Psoas muscle (tissue), 8 donors: ENCODE measurements around the gene CARTPT. TPM values are rescaled to one million over a fixed set of nuclear protein-coding genes. Genes with fewer than 3 reads are reported as not detected.

Experiments
- ATAC-seq, 4 donors: fragments of 200-7000 bp; cut with Tn5 transposase; one replicate each; pipeline ENCODE4 v1.9.1; 2020; ENCODE audit warnings: moderate library complexity in 3 of 4, mild to moderate bottlenecking in 2 of 4
- DNase-seq, 2 donors: peaks; one replicate each; pipeline ENCODE4 v3.0.0-alpha.2; 2020
- H3K27ac ChIP-seq: fragments of 200-600 bp; one replicate; pipeline ENCODE4 v1.8.0; 2022
- H3K27me3 ChIP-seq, 3 donors: fragments of 200-600 bp in 1 of 3; one replicate each; pipeline versions ENCODE4 v1.6.1 to v1.8.0; 2013 to 2022; ENCODE audit warnings: low read length in 2 of 3, mild to moderate bottlenecking in 2 of 3, moderate library complexity in 1 of 3; ENCODE audit not compliant: insufficient read depth in 3 of 3
- H3K36me3 ChIP-seq, 2 donors: fragments of 200-600 bp in 1 of 2; one replicate each; pipeline versions ENCODE4 v1.6.1 to v1.8.0; 2013 to 2022; ENCODE audit warnings: low read depth in 1 of 2, mild to moderate bottlenecking in 1 of 2, moderate library complexity in 1 of 2; ENCODE audit not compliant: insufficient read depth in 1 of 2
- H3K4me1 ChIP-seq: fragments of 200-600 bp; one replicate; pipeline ENCODE4 v1.8.0; 2022
- H3K4me3 ChIP-seq: fragments of 200-600 bp; one replicate; pipeline ENCODE4 v1.8.0; 2022; ENCODE audit warnings: mild to moderate bottlenecking
- H3K9me3 ChIP-seq: fragments of 200-600 bp; one replicate; pipeline ENCODE4 v1.8.0; 2022
- CTCF ChIP-seq: fragments of 200-600 bp; IDR thresholded peaks from one replicate; pipeline ENCODE4 v1.8.0; 2022; ENCODE audit warnings: antibody characterized with exemption
- WGBS, 3 donors: extraction: QIAGEN DNeasy Blood & Tissue Kit; methylation state at CpG; one replicate each; pipeline versions ENCODE4 v1.1.6 to v1.1.7; 2013; 5-methylcytosine and 5-hydroxymethylcytosine counted together
- intact Hi-C, 2 donors: fragments of 100-400 bp; cut with DNase I; formaldehyde crosslinking; loops; one replicate each; pipeline versions ENCODE4 v1.11.0 to v1.14.2; 2022
- polyA plus RNA-seq, 3 donors: library from polyadenylated mRNA; stranded (reverse); fragments of 200-250 nt; gene quantifications; one replicate each; pipeline ENCODE4 v1.2.3, GENCODE V29; 2013
- total RNA-seq, 4 donors: library from RNA; stranded (reverse); fragmentation: NEBNext Ultra II Directional in 2 of 4; extraction: Animal tissue kit (Norgen Biotek cat#: 25700) in 2 of 4; gene quantifications; one replicate each; pipeline versions ENCODE4 v1.2.1 to v1.2.4, GENCODE V29; 2021 to 2023
- donor health status: healthy with polysubstance abuse.
- donor health status: DM: no; HTN: no; CAD: no; lungs with moderate emphysema.
- donor health status: Bipolar disorder and iron deficiency.
- donor health status: healthy.
- donor health status: DM: yes; HTN: yes; CAD: no.
- donor health status: DM: no; HTN: no; CAD: no.
- donor health status: DM: no; HTN: no; CAD: no.
- donor health status: DM: yes; HTN: yes; CAD: no.

CARTPT gene
- total and polyA plus RNA-seq, 7 donors = not detected

GRCh38 chr5:71697967-71698366 lies 21.1 kb upstream of the CARTPT start:
- peak; percentile 14 for TF ChIP-seq CTCF
- Histone ChIP-seq H3K4me3 (no peak overlapping the region), H3K9me3 (no peaks in the 10 kb centered on the region), H3K4me1 (no peaks in the 10 kb centered on the region), H3K36me3 (no peaks in the 10 kb centered on the region), H3K27ac (no peak overlapping the region), H3K27me3 (peaks cover 0 to 14% (median 1%) of the 10 kb centered on the region in 3 donors)
- intact Hi-C loops = no loop called here
- DNase-seq = no peak
- WGBS, 3 donors = 43 to 49% (median 47%) methylated on average over 14 of the region's 14 CpGs
- no peak for ATAC-seq

- ATAC-seq (no peak), DNase-seq (no peak)
- Histone ChIP-seq H3K27me3 (peaks cover 0 to 13% (median 2%) of the 10 kb centered on the region in 3 donors), H3K27ac (no peak overlapping the region), H3K9me3 (no peaks in the 10 kb centered on the region), H3K4me1 (no peaks in the 10 kb centered on the region), H3K36me3 (no peaks in the 10 kb centered on the region), H3K4me3 (no peak overlapping the region)
- no peak for TF ChIP-seq CTCF
- WGBS, 3 donors = 74 to 78% (median 77%) methylated on average over 2 of the region's 2 CpGs
- intact Hi-C loops = no loop called here
These were observed 19.8 kb upstream of the CARTPT start for GRCh38 chr5:71699233-71699632.

- no peak for TF ChIP-seq CTCF
- Histone ChIP-seq H3K27me3 (peaks cover 0 to 10% (median 2%) of the 10 kb centered on the region in 3 donors), H3K36me3 (no peaks in the 10 kb centered on the region), H3K4me3 (no peak overlapping the region), H3K4me1 (no peaks in the 10 kb centered on the region), H3K27ac (no peak overlapping the region), H3K9me3 (no peaks in the 10 kb centered on the region)
- WGBS, 3 donors = 53 to 71% (median 65%) methylated on average over 2 of the region's 2 CpGs
- ATAC-seq (no peak), DNase-seq (no peak)
- intact Hi-C loops = no loop called here
These were observed 19.3 kb upstream of the CARTPT start for GRCh38 chr5:71699751-71700150.

GRCh38 chr5:71700803-71701202 lies 18.3 kb upstream of the CARTPT start:
- TF ChIP-seq CTCF = no peak
- Histone ChIP-seq H3K9me3 (no peaks in the 10 kb centered on the region), H3K36me3 (no peaks in the 10 kb centered on the region)

GRCh38 chr5:71701407-71701806 lies 17.7 kb upstream of the CARTPT start:
- Histone ChIP-seq H3K9me3 (no peaks in the 10 kb centered on the region), H3K27me3 (peaks cover 0 to 10% (median 2%) of the 10 kb centered on the region in 3 donors), H3K27ac (no peak overlapping the region), H3K4me1 (no peaks in the 10 kb centered on the region), H3K36me3 (no peaks in the 10 kb centered on the region), H3K4me3 (no peak overlapping the region)
- no peak for TF ChIP-seq CTCF
- ATAC-seq (no peak), DNase-seq (no peak)
- intact Hi-C loops = no loop called here
- WGBS, 3 donors = 52 to 72% (median 56%) methylated on average over 3 of the region's 3 CpGs

More at GRCh38 chr5:71700803-71701202, 18.3 kb upstream of the CARTPT start:
- no peak overlapping the region for H3K27ac ChIP-seq
- no peaks in the 10 kb centered on the region for H3K4me1 ChIP-seq
- no peak for DNase-seq
- intact Hi-C loops = no loop called here
- no peak overlapping the region for H3K4me3 ChIP-seq
- ATAC-seq = no peak
- H3K27me3 ChIP-seq = peaks cover 0 to 10% (median 2%) of the 10 kb centered on the region in 3 donors
